Neural cell (in vitro differentiated cells): Measurements from ENCODE around the gene MAPT. TPM values are rescaled to one million over a fixed set of nuclear protein-coding genes. Genes with fewer than 3 reads are reported as not detected.

ENCODE experiments used
- H2AFZ ChIP-seq: fragments of 200-600, 300-800 bp; sonication (generic), shearing (Covaris generic); 2 replicates; pipeline ENCODE4 v1.6.0; 2014; ENCODE audit warnings: low read depth, mild to moderate bottlenecking, antibody characterized with exemption, low read length, moderate library complexity
- H3F3A ChIP-seq: fragments of 200-600 bp; shearing (Covaris generic); 2 replicates; pipeline ENCODE4 v1.6.1; 2016; ENCODE audit warnings: mild to moderate bottlenecking, moderate library complexity, mixed read lengths, antibody characterized with exemption, low read length; ENCODE audit not compliant: insufficient read depth, poor library complexity, severe bottlenecking
- H3K27ac ChIP-seq: fragments of 200-600, 300-800 bp; sonication (generic), shearing (Covaris generic); 2 replicates; pipeline ENCODE4 v1.5.1; 2014; ENCODE audit warnings: mild to moderate bottlenecking, low read length, moderate library complexity
- H3K27me3 ChIP-seq: fragments of 300-800, 200-600 bp; sonication (generic), shearing (Covaris generic); 2 replicates; pipeline ENCODE4 v1.6.0; 2014; ENCODE audit warnings: mild to moderate bottlenecking, low read depth, low read length, moderate library complexity; ENCODE audit not compliant: insufficient read depth
- H3K36me3 ChIP-seq: fragments of 300-800, 200-600 bp; sonication (generic), shearing (Covaris generic); 2 replicates; pipeline ENCODE4 v1.5.1; 2014; ENCODE audit warnings: mild to moderate bottlenecking, antibody characterized with exemption, low read length, moderate library complexity; ENCODE audit not compliant: insufficient read depth
- H3K4me2 ChIP-seq: fragments of 300-800, 200-600 bp; sonication (generic), shearing (Covaris generic); 2 replicates; pipeline ENCODE4 v1.6.0; 2014; ENCODE audit warnings: mild to moderate bottlenecking, low read length
- H3K4me3 ChIP-seq: fragments of 300-800, 200-600 bp; sonication (generic), shearing (Covaris generic); 2 replicates; pipeline ENCODE4 v1.5.1; 2014; ENCODE audit warnings: mild to moderate bottlenecking, low read length, moderate library complexity
- H3K79me2 ChIP-seq: fragments of 200-600 bp; shearing (Covaris generic); replicated peaks from 2 replicates; pipeline ENCODE4 v1.6.0; 2014; ENCODE audit warnings: mild to moderate bottlenecking, low read length, moderate library complexity; ENCODE audit not compliant: insufficient read depth
- H3K9ac ChIP-seq: fragments of 300-800, 200-600 bp; sonication (generic), shearing (Covaris generic); 2 replicates; pipeline ENCODE4 v1.6.1; 2016; ENCODE audit warnings: mild to moderate bottlenecking, low read length, mixed read lengths
- H3K9me2 ChIP-seq: fragments of 200-600 bp; shearing (Covaris generic); 2 replicates; pipeline ENCODE4 v1.6.1; 2016; ENCODE audit warnings: mild to moderate bottlenecking, low read length, mixed read lengths; ENCODE audit not compliant: insufficient read depth
- H3K9me3 ChIP-seq: fragments of 200-600, 300-800 bp; sonication (generic), shearing (Covaris generic); 2 replicates; pipeline ENCODE4 v1.6.1; 2016; ENCODE audit warnings: mild to moderate bottlenecking, mixed run types, low read length, moderate library complexity, mixed read lengths
- H4K20me1 ChIP-seq: fragments of 200-600 bp; shearing (Covaris generic); 2 replicates; pipeline ENCODE4 v1.6.1; 2016; ENCODE audit warnings: mild to moderate bottlenecking, mixed run types; ENCODE audit not compliant: insufficient read depth
- EP300 ChIP-seq: fragments of 450-650 bp; conservative IDR thresholded peaks from 2 replicates; pipeline ENCODE4 v1.6.1; 2014; ENCODE audit warnings: antibody characterized with exemption, mild to moderate bottlenecking, moderate library complexity; ENCODE audit not compliant: poor library complexity, severe bottlenecking
- EZH2 ChIP-seq: fragments of 200-600, 300-800 bp; shearing (Covaris generic), sonication (generic); IDR thresholded peaks from 2 replicates; pipeline ENCODE4 v1.6.1; 2014; ENCODE audit warnings: antibody characterized with exemption, low read length, borderline replicate concordance, mild to moderate bottlenecking; ENCODE audit not compliant: insufficient read depth, poor library complexity, severe bottlenecking
- MXI1 ChIP-seq: fragments of 450-650 bp; conservative IDR thresholded peaks from 2 replicates; pipeline ENCODE4 v1.6.1; 2014; ENCODE audit warnings: antibody characterized with exemption, mild to moderate bottlenecking; ENCODE audit not compliant: poor library complexity, severe bottlenecking
- POLR2AphosphoS5 ChIP-seq: IDR thresholded peaks from 2 replicates; pipeline ENCODE4 v1.6.1; 2012
- RAD21 ChIP-seq: fragments of 450-650 bp; conservative IDR thresholded peaks from 2 replicates; pipeline ENCODE4 v1.6.1; 2014; ENCODE audit warnings: antibody characterized with exemption, mild to moderate bottlenecking, moderate library complexity
- SMC3 ChIP-seq: fragments of 450-650 bp; conservative IDR thresholded peaks from 2 replicates; pipeline ENCODE4 v1.6.1; 2014; ENCODE audit warnings: antibody characterized with exemption, mild to moderate bottlenecking, moderate library complexity; ENCODE audit not compliant: poor library complexity
- TAF1 ChIP-seq: IDR thresholded peaks from 2 replicates; pipeline ENCODE4 v1.6.1; 2012; ENCODE audit warnings: low read depth
- polyA plus RNA-seq: library from polyadenylated mRNA; depleted of rRNA; stranded (reverse); fragments of >200 nt; gene quantifications from 2 replicates; pipeline ENCODE4 v1.2.3, GENCODE V29; 2014
- TF ChIP-seq, protein P1 (sequence below): IDR thresholded peaks from 2 replicates; pipeline ENCODE4 v1.6.1; 2012; ENCODE audit warnings: borderline replicate concordance
- TF ChIP-seq, protein P2 (sequence below): fragments of 450-650 bp; IDR thresholded peaks from 2 replicates; pipeline ENCODE4 v1.5.1; 2014; ENCODE audit warnings: antibody characterized with exemption, mild to moderate bottlenecking, moderate library complexity; ENCODE audit not compliant: poor library complexity, severe bottlenecking

Gene MAPT
- polyA plus RNA-seq, 1 donor from 2014 or later: 94.5 TPM

- TF ChIP-seq, protein P1, sequence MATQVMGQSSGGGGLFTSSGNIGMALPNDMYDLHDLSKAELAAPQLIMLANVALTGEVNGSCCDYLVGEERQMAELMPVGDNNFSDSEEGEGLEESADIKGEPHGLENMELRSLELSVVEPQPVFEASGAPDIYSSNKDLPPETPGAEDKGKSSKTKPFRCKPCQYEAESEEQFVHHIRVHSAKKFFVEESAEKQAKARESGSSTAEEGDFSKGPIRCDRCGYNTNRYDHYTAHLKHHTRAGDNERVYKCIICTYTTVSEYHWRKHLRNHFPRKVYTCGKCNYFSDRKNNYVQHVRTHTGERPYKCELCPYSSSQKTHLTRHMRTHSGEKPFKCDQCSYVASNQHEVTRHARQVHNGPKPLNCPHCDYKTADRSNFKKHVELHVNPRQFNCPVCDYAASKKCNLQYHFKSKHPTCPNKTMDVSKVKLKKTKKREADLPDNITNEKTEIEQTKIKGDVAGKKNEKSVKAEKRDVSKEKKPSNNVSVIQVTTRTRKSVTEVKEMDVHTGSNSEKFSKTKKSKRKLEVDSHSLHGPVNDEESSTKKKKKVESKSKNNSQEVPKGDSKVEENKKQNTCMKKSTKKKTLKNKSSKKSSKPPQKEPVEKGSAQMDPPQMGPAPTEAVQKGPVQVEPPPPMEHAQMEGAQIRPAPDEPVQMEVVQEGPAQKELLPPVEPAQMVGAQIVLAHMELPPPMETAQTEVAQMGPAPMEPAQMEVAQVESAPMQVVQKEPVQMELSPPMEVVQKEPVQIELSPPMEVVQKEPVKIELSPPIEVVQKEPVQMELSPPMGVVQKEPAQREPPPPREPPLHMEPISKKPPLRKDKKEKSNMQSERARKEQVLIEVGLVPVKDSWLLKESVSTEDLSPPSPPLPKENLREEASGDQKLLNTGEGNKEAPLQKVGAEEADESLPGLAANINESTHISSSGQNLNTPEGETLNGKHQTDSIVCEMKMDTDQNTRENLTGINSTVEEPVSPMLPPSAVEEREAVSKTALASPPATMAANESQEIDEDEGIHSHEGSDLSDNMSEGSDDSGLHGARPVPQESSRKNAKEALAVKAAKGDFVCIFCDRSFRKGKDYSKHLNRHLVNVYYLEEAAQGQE: no peak
- TF ChIP-seq POLR2AphosphoS5 (no peak), EP300 (no peak), EZH2 (no peak), TAF1 (no peak), RAD21 (peak; percentile 78), MXI1 (no peak), SMC3 (peak; percentile 82)
- TF ChIP-seq, protein P2, sequence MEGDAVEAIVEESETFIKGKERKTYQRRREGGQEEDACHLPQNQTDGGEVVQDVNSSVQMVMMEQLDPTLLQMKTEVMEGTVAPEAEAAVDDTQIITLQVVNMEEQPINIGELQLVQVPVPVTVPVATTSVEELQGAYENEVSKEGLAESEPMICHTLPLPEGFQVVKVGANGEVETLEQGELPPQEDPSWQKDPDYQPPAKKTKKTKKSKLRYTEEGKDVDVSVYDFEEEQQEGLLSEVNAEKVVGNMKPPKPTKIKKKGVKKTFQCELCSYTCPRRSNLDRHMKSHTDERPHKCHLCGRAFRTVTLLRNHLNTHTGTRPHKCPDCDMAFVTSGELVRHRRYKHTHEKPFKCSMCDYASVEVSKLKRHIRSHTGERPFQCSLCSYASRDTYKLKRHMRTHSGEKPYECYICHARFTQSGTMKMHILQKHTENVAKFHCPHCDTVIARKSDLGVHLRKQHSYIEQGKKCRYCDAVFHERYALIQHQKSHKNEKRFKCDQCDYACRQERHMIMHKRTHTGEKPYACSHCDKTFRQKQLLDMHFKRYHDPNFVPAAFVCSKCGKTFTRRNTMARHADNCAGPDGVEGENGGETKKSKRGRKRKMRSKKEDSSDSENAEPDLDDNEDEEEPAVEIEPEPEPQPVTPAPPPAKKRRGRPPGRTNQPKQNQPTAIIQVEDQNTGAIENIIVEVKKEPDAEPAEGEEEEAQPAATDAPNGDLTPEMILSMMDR: peak; percentile 87
- Histone ChIP-seq H3F3A (no peaks in the 10 kb centered on the region), H3K27me3 (no peaks in the 10 kb centered on the region), H3K9me3 (no peaks in the 10 kb centered on the region), H2AFZ (no peak overlapping the region), H3K36me3 (peaks cover 6% of the 10 kb centered on the region), H4K20me1 (peaks cover 5% of the 10 kb centered on the region), H3K27ac (no peak overlapping the region), H3K4me2 (no peak overlapping the region), H3K9ac (no peak overlapping the region), H3K4me3 (no peak overlapping the region), H3K9me2 (no peaks in the 10 kb centered on the region), H3K79me2 (peaks cover 5% of the 10 kb centered on the region)
These were observed 150.1 kb downstream of the MAPT start for GRCh38 chr17:46044286-46044928.

GRCh38 chr17:46044989-46045388, 150.6 kb downstream of the MAPT start:
- Histone ChIP-seq H3K27ac (no peak overlapping the region), H3K4me3 (no peak overlapping the region), H3K9ac (no peak overlapping the region), H3K9me3 (no peaks in the 10 kb centered on the region), H2AFZ (no peak overlapping the region), H3K4me2 (no peak overlapping the region), H4K20me1 (peaks cover 5% of the 10 kb centered on the region), H3F3A (no peaks in the 10 kb centered on the region), H3K9me2 (no peaks in the 10 kb centered on the region), H3K27me3 (no peaks in the 10 kb centered on the region), H3K79me2 (peaks cover 5% of the 10 kb centered on the region), H3K36me3 (peaks cover 6% of the 10 kb centered on the region)
- TF ChIP-seq MXI1 (no peak), TAF1 (no peak), EZH2 (no peak), EP300 (no peak), RAD21 (no peak), POLR2AphosphoS5 (no peak), SMC3 (no peak)
- TF ChIP-seq, protein P1: no peak
- TF ChIP-seq, protein P2: no peak
